Fibroblast of the aortic adventitia (primary cell): Measurements from ENCODE around the gene PPIP5K2. TPM values are rescaled to one million over a fixed set of nuclear protein-coding genes. Genes with fewer than 3 reads are reported as not detected.

Experiments
- DNase-seq: peaks from one replicate; pipeline ENCODE4 v3.0.0-alpha.2; 2010; ENCODE audit warnings: low read depth
- H3K4me3 ChIP-seq: 2 replicates; pipeline ENCODE4 v1.5.1; 2011; ENCODE audit warnings: low read depth, mild to moderate bottlenecking, control low read depth, low read length, moderate library complexity
- CTCF ChIP-seq: IDR thresholded peaks from 2 replicates; pipeline ENCODE4 v1.5.1; 2011; ENCODE audit warnings: mild to moderate bottlenecking, low read length, control low read depth, inconsistent platforms; ENCODE audit not compliant: insufficient read depth
- total RNA-seq: library from RNA; depleted of rRNA; stranded (reverse); fragments of >200 nt; gene quantifications from 2 replicates; pipeline ENCODE4 v1.2.3, GENCODE V29; 2012; ENCODE audit warnings: low replicate concordance

Gene PPIP5K2
- total RNA-seq, 1 donor: 71.9 TPM

GRCh38 chr5:103205991-103206700 is 86.0 kb downstream of the PPIP5K2 start:
- DNase-seq: no peak
- no peak for TF ChIP-seq CTCF
- no peak overlapping the region for H3K4me3 ChIP-seq

GRCh38 chr5:103207011-103207410 is 86.9 kb downstream of the PPIP5K2 start:
- no peak for DNase-seq
- no peak for TF ChIP-seq CTCF
- no peak overlapping the region for H3K4me3 ChIP-seq

GRCh38 chr5:103207653-103208052 is 87.6 kb downstream of the PPIP5K2 start:
- TF ChIP-seq CTCF: no peak
- H3K4me3 ChIP-seq: no peak overlapping the region
- DNase-seq: peak; percentile 44

DNA sequence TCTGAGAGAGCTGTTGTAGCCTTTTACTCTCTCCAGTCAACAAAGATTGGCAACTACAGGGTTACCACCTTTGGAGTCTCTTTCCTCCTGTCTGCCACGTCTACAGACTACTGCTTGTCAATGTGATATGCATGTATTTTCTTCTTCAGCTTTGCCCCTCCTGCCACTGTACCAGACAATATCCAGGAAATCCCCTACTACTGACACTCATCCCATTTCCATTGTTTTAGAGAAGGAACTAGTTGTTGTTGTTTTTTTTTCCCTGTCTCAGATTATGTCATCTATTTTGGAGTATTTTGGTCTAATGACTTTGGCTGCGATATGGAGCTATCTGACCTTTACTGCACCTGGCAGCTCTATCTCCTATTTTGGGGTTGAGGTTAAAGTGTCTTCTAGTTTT is 88.4 kb downstream of the PPIP5K2 start:
- H3K4me3 ChIP-seq: no peak overlapping the region
- TF ChIP-seq CTCF: no peak
- no peak for DNase-seq

DNA sequence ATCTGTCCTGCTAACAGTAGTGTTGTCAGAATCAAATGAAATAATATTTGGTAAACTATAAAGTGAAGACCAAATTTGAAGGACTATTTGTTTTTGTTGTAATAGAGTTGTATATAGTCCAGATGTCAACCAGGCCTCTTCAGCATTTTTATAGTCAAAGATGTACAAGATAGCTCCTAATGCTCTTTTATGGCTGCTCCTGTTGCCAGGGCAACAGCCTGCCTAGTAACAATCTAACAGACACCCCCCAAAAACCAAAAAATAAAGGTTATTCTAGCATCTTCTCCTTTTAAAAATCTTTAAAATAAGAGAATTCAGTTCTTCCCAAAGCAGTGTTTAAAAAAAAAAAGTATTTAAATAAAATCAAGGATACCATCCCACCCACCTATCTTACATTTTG is 89.0 kb downstream of the PPIP5K2 start:
- DNase-seq: no peak
- no peak overlapping the region for H3K4me3 ChIP-seq
- TF ChIP-seq CTCF: no peak

DNA sequence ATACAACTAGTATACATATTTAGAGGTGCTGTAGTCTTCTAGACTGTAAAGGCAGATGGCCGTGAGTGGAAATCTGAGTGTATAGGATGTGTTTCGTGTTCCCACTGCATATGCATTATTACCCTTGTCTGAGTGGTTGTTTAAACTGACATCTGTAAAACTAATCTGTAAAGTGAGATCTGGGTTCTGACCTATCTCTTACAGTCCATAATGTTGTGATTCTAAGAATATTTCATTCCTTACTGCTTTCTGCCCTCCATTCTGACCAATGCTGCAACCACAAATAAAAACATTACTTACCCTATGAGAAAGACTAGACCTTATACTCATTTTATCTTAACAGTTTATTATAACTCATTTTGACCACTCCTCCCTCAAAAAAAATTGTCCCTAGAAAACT is 90.9 kb downstream of the PPIP5K2 start:
- no peak for DNase-seq
- no peak for TF ChIP-seq CTCF
- H3K4me3 ChIP-seq: no peak overlapping the region
